ENCODE data around the gene TUBGCP6.
A peak's percentile ranks its signal among the peaks of the same experiment; 100 is the strongest.

Gene TUBGCP6

DNA sequence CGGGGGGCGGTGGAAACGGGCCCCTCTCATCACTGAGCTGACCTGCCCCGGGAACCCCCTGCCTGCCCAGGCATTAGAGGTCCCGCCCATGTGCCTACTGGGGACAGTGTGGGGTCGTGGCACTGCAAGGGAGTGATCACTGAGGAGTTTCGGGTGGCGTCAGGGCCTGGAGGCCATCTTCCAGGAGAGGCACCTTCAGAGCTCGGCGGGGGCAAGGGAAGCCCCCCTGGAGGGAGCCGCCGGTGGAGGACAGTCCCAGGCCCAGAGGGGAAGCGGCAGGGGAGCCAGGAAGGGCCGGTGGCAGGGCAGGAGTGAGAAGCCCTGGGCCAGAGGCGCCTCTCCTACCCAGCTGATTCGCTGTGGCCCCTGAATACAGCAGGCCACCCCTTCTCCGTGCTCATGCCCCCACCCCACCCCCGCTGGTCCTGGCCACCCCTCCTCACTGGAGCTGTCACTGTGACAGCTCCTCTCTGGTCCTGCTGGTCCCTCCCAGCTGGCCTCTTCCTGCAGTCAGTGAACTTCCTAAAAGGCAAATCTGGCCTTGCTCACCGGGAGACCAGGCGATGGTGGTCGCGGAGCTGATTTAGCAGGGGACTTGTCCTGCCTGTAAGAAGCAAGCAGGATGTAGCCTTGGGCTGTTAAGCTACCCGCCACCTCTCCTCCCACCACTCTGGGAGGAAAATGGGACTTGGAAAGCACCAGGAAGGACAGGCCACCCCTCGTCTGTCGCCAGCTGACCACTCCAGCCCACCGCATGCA is 27.4 kb upstream of the TUBGCP6 start:
- Histone ChIP-seq H3K4me3 (peak overlapping the region in 1 of 2 donors; percentile 54), H3K36me3 (peaks cover 18 to 30% (median 25%) of the 10 kb centered on the region in 3 donors), H3K27me3 (peaks cover 4 to 17% of the 10 kb centered on the region in 2 donors), H3K27ac (no peak overlapping the region), H3K9me3 (no peaks in the 10 kb centered on the region), H3K4me1 (peaks cover 0 to 49% (median 42%) of the 10 kb centered on the region in 4 donors)
- intact Hi-C loops (cut with DNase I; ENCODE audit: low total_unique reads): no loop called here
- TF ChIP-seq, protein P1, sequence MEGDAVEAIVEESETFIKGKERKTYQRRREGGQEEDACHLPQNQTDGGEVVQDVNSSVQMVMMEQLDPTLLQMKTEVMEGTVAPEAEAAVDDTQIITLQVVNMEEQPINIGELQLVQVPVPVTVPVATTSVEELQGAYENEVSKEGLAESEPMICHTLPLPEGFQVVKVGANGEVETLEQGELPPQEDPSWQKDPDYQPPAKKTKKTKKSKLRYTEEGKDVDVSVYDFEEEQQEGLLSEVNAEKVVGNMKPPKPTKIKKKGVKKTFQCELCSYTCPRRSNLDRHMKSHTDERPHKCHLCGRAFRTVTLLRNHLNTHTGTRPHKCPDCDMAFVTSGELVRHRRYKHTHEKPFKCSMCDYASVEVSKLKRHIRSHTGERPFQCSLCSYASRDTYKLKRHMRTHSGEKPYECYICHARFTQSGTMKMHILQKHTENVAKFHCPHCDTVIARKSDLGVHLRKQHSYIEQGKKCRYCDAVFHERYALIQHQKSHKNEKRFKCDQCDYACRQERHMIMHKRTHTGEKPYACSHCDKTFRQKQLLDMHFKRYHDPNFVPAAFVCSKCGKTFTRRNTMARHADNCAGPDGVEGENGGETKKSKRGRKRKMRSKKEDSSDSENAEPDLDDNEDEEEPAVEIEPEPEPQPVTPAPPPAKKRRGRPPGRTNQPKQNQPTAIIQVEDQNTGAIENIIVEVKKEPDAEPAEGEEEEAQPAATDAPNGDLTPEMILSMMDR (IDR thresholded peaks at IDR 0.05): no peak
- no peak for DNase-seq

DNA sequence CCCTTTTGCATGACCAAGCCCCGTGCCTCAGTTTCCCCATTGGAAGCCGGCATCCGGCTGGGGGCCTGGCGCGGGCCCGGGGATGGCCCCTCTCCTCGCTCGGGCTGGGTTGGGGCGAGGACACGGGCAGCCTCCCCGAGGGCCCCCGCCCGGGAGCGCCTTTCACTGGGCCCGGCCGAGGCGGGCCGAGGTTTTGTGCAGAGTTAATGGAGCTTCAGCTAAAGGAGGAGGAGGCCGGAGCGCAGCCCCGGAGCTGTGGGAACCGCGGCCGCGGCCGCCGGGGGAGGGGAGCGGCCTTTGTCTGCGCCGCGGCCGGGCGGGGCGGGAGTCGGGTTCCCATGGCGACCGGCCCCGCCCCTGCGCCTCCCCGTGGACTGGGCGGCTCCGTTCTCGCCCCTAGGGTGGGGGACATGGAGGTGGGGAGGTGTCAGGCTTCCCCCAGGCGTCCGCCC is 26.7 kb upstream of the TUBGCP6 start:
- H3K4me3 ChIP-seq: peak overlapping the region; percentile 49 to 54
- no peak overlapping the region for H3K27ac ChIP-seq
- TF ChIP-seq, protein P1 (IDR thresholded peaks at IDR 0.05): no peak
- peaks cover 0 to 54% (median 47%) of the 10 kb centered on the region in 4 donors for H3K4me1 ChIP-seq
- no peak for DNase-seq
- peaks cover 4 to 18% of the 10 kb centered on the region in 2 donors for H3K27me3 ChIP-seq
- no peaks in the 10 kb centered on the region for H3K9me3 ChIP-seq
- H3K36me3 ChIP-seq: peaks cover 12 to 23% (median 18%) of the 10 kb centered on the region in 3 donors
- intact Hi-C loops (cut with DNase I; ENCODE audit: low total_unique reads): no loop called here

DNA sequence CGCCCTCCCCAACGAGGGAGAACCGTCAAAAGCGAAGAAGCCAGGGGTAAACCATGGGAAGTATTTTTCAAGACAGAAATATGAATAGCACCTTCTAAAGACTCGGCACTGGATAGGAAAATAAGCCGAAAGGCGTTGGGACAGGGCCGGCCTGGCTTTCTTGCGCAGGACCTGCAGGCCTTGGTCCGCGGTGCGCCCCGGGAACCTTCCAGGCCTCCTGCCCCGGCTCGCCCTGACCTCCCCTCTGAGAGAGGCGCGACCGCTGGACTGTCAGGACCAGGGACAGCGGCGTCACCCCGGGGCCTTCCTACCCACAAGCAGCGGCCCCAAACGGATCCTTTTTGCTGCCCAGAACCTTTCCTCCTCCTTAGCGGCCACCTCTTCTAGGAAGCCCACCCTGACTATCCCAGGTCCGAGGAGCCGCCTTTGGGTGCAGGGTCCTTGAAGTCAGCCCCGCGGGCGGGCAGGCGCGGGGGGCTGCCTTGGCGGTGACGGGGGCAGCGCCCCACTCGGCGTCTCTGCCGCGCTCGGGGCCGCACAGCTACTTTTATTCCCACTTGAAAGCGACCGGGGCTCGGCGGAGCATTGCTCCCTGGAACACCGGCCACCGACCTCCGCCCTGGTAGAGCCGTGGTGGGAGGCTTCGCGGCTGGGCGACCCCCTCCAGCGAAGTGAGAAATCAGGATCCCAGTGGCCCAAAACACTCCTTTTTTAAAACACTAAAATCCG is 26.0 kb upstream of the TUBGCP6 start:
- Histone ChIP-seq H3K27me3 (peaks cover 4 to 21% of the 10 kb centered on the region in 2 donors), H3K27ac (no peak overlapping the region), H3K4me1 (peaks cover 0 to 54% (median 47%) of the 10 kb centered on the region in 4 donors), H3K4me3 (peak overlapping the region; percentile 49 to 54), H3K9me3 (no peaks in the 10 kb centered on the region), H3K36me3 (peaks cover 11 to 16% (median 11%) of the 10 kb centered on the region in 3 donors)
- intact Hi-C loops (cut with DNase I; ENCODE audit: low total_unique reads): no loop called here
- TF ChIP-seq, protein P1 (IDR thresholded peaks at IDR 0.05): no peak
- DNase-seq: peak; percentile 73 to 80

DNA sequence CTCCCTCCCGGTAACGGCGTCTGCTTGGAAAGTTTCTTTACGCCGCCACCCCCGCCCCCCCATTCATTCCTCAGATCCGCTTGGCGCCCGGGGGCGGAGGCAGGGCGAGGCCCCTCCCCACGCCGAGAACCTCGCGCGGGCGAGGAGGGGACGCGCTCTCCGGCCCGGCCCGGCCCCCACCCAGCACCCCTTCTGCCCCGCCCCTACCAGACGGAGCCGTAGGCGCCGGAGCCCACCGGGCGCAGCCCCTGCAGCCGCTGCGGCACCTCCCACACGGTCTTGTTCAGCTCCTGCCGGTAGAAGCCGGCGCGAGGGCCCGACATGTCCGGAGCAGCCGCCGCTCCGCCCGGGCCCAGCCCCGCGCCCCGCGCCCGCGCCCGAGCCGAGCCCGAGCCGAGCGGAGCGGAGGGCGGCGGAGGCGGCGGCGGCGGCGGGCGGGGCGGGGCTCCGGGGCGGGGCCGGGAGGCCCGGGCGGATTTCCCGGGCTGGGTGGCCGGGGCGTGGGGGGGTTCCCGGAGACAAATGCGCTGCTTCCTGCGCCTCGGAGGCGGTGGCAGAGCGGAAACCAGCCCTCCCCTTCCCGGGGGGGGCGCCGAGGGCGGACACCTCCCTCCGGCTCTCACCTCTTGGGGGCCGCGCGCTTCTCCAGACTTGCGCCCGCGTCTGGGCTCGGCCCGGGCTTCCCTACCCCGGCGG is 25.3 kb upstream of the TUBGCP6 start, which contains the start of gene MAPK11:
MAPK11 (minus strand) TSS at position 411 of the 696 bp plus-strand sequence; CDS start at position 323, 88 bp downstream.
- intact Hi-C loops (cut with DNase I; ENCODE audit: low total_unique reads): no loop called here
- DNase-seq: no peak
- H3K4me3 ChIP-seq: peak within 1 kb of the TSS; percentile 49 to 54
- peaks cover 3 to 9% (median 4%) of the 10 kb centered on the region in 3 donors for H3K36me3 ChIP-seq
- H3K9me3 ChIP-seq: no peaks in the 10 kb centered on the region
- peaks cover 0 to 54% (median 47%) of the 10 kb centered on the region in 4 donors for H3K4me1 ChIP-seq
- H3K27me3 ChIP-seq: peaks cover 4 to 21% of the 10 kb centered on the region in 2 donors
- TF ChIP-seq, protein P1 (IDR thresholded peaks at IDR 0.05): no peak
- H3K27ac ChIP-seq: peak within 1 kb of the TSS in 1 of 2 donors; percentile 3

DNA sequence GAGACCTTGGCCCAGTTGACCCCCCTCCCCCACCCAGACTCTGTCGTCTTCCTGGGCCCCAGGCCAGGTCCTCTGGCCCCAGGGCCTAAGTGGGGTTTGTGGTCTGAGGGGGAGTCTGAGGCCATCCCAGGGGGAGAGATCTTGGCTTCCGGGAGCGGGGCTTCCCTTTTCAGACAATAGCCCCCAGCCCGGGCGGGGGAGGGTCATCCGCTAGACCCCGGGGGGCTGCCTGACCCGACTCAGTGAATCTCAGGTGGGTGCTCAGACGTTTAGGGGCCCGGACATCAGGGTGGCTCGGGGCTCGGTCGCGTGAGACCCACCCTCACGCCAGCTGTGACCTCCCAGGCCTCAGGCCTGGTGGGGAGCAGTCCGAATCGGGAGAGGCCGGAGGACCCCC is 24.7 kb upstream of the TUBGCP6 start:
- TF ChIP-seq, protein P1 (IDR thresholded peaks at IDR 0.05): no peak
- peak overlapping the region in 1 of 2 donors; percentile 3 for H3K27ac ChIP-seq
- H3K36me3 ChIP-seq: peaks cover 0 to 5% (median 0%) of the 10 kb centered on the region in 3 donors
- peak overlapping the region; percentile 49 to 54 for H3K4me3 ChIP-seq
- DNase-seq: no peak
- intact Hi-C loops (cut with DNase I; ENCODE audit: low total_unique reads): no loop called here
- H3K4me1 ChIP-seq: peaks cover 0 to 54% (median 47%) of the 10 kb centered on the region in 4 donors
- peaks cover 4 to 25% of the 10 kb centered on the region in 2 donors for H3K27me3 ChIP-seq
- no peaks in the 10 kb centered on the region for H3K9me3 ChIP-seq

Data from tibial artery (tissue), 4 donors.